GM12878 (cell line): ENCODE results near the gene UBQLN1. TPM values are rescaled to one million over a fixed set of nuclear protein-coding genes. Genes with fewer than 3 reads are reported as not detected.
"Not testable (repeated sequence)": the region's sequence is repeated elsewhere in the genome, so short reads cannot be mapped to it uniquely, and the experiment has no call there.

Experiments
- ATAC-seq: fragments of 200-7000 bp; cut with Tn5 transposase; 3 replicates; pipeline ENCODE4 v1.9.1; 2020; ENCODE audit warnings: mild to moderate bottlenecking, moderate library complexity
- BruUV-seq: library from RNA; stranded (reverse); fragments of 400-500 nt; replicated peaks from 2 replicates; lab custom pipeline; 2021; lab: Mats Ljungman, UMichigan
- CTCF ChIA-PET: fragments of 300-600 bp; sonication (Branson Sonifier 250); formaldehyde crosslinking; extraction: SDS; loops from one replicate; lab custom pipeline; 2021; ENCODE audit warnings: inconsistent platforms; lab: Yijun Ruan, JAX
- POLR2A ChIA-PET: fragments of 350-600 bp; formaldehyde crosslinking; extraction: SDS; loops from one replicate; lab custom pipeline; 2021; ENCODE audit warnings: inconsistent platforms; lab: Charles Lee
- RAD21 ChIA-PET: fragments of 300-600 bp; sonication (Branson Sonifier 250); formaldehyde crosslinking; loops from one replicate; lab custom pipeline; 2023; ENCODE audit warnings: antibody characterized with exemption; ENCODE audit not compliant: unreplicated experiment; lab: Charles Lee
- SMC1A ChIA-PET: fragments of 300-600 bp; sonication (Branson Sonifier 250); formaldehyde crosslinking; loops from one replicate; lab custom pipeline; 2023; ENCODE audit not compliant: unreplicated experiment, uncharacterized antibody; lab: Charles Lee
- DNase-seq: peaks from one replicate; pipeline ENCODE4 v3.0.0-alpha.2; 2011; ENCODE audit warnings: low read depth, low spot score
- FAIRE-seq: peaks from 3 replicates; lab custom pipeline; 2011; peaks lifted over from hg19 to GRCh38; lab: Jason Lieb, UNC
- H2AFZ ChIP-seq: 2 replicates; pipeline ENCODE4 v1.6.0; 2011; ENCODE audit warnings: low read depth, low read length, control low read depth; ENCODE audit not compliant: control insufficient read depth
- H3K27ac ChIP-seq: 2 replicates; pipeline ENCODE4 v1.5.1; 2011; ENCODE audit warnings: control low read depth; ENCODE audit not compliant: control insufficient read depth, insufficient read depth
- H3K27me3 ChIP-seq, 2 experiments: replicated peaks in 1 of 2; 2 replicates each; pipeline versions ENCODE4 v1.6.0 to v1.6.1; 2011; ENCODE audit warnings: low read length in 1 of 2; ENCODE audit not compliant: control insufficient read depth in 2 of 2, insufficient read depth in 2 of 2
- H3K36me3 ChIP-seq, 2 experiments: 2 replicates each; pipeline ENCODE4 v1.5.1; 2011; ENCODE audit warnings: low read length in 1 of 2; ENCODE audit not compliant: control insufficient read depth in 2 of 2, insufficient read depth in 2 of 2
- H3K4me1 ChIP-seq: 2 replicates; pipeline ENCODE4 v1.6.1; 2011; ENCODE audit warnings: mild to moderate bottlenecking, low read length, moderate library complexity, mixed read lengths; ENCODE audit not compliant: control insufficient read depth, insufficient read depth
- H3K4me2 ChIP-seq: 2 replicates; pipeline ENCODE4 v1.6.0; 2011; ENCODE audit warnings: control low read depth; ENCODE audit not compliant: control insufficient read depth, insufficient read depth
- H3K4me3 ChIP-seq: fragments of 200-600 bp; sonication (generic); 2 replicates; pipeline ENCODE4 v1.5.1; 2016
- H3K79me2 ChIP-seq: 2 replicates; pipeline ENCODE4 v1.6.0; 2011; ENCODE audit warnings: low read length; ENCODE audit not compliant: control insufficient read depth, insufficient read depth
- H3K9ac ChIP-seq: 2 replicates; pipeline ENCODE4 v1.8.0; 2011; ENCODE audit warnings: low read length, control low read depth, mixed read lengths; ENCODE audit not compliant: control insufficient read depth, insufficient read depth
- H3K9me3 ChIP-seq: replicated peaks from 3 replicates; pipeline ENCODE4 v1.5.1; 2011; ENCODE audit warnings: mild to moderate bottlenecking, low read length; ENCODE audit not compliant: control insufficient read depth, insufficient read depth
- H4K20me1 ChIP-seq: 2 replicates; pipeline ENCODE4 v1.6.0; 2011; ENCODE audit not compliant: control insufficient read depth, insufficient read depth
- ATF7 ChIP-seq: fragments of 450-650 bp; IDR thresholded peaks from 2 replicates; pipeline ENCODE4 v1.6.1; 2016; ENCODE audit warnings: low read depth, mild to moderate bottlenecking
- ESRRA ChIP-seq: IDR thresholded peaks from 2 replicates; pipeline ENCODE4 v1.6.1; 2012; ENCODE audit warnings: mild to moderate bottlenecking, low read length, improper control_type of control experiment
- EZH2 ChIP-seq: IDR thresholded peaks from 2 replicates; pipeline ENCODE4 v1.6.1; 2012; ENCODE audit warnings: low read depth, mild to moderate bottlenecking, control low read depth, inconsistent platforms, low read length, borderline replicate concordance; ENCODE audit not compliant: control insufficient read depth
- MLLT1 ChIP-seq: fragments of 450-650 bp; IDR thresholded peaks from 2 replicates; pipeline ENCODE4 v1.6.1; 2016; ENCODE audit warnings: mild to moderate bottlenecking
- NFYB ChIP-seq: IDR thresholded peaks from 2 replicates; pipeline ENCODE4 v1.6.1; 2011; ENCODE audit warnings: low read depth, mild to moderate bottlenecking, low read length, improper control_type of control experiment, moderate library complexity; ENCODE audit not compliant: insufficient read depth
- NR2F1 ChIP-seq: fragments of 450-650 bp; conservative IDR thresholded peaks from 2 replicates; pipeline ENCODE4 v1.6.1; 2017; ENCODE audit warnings: mild to moderate bottlenecking
- RUNX3 ChIP-seq: IDR thresholded peaks from 2 replicates; pipeline ENCODE4 v1.6.1; 2012; ENCODE audit warnings: low read length, inconsistent platforms
- SMAD1 ChIP-seq: fragments of 450-650 bp; IDR thresholded peaks from 2 replicates; pipeline ENCODE4 v1.6.1; 2018; ENCODE audit warnings: mild to moderate bottlenecking, low read depth; ENCODE audit not compliant: partially characterized antibody
- SUZ12 ChIP-seq: fragments of 200-600 bp; sonication (generic); IDR thresholded peaks from one replicate; pipeline ENCODE4 v1.6.1; 2018; ENCODE audit warnings: antibody characterized with exemption, mild to moderate bottlenecking; ENCODE audit not compliant: unreplicated experiment
- WGBS: methylation state at CpG from one replicate; pipeline ENCODE4 v1.1.6; 2016; ENCODE audit warnings: low lambda C conversion rate; ENCODE audit not compliant: insufficient replicate concordance, insufficient coverage; ENCODE audit errors: missing lambda C conversion rate; 5-methylcytosine and 5-hydroxymethylcytosine counted together
- in situ Hi-C: fragments of 300-500 bp; cut with MboI; formaldehyde crosslinking; loops from 9 replicates; pipeline ENCODE4 v1.14.3; 2018; ENCODE audit warnings: mixed read lengths
- intact Hi-C: fragments of 100-400 bp; cut with micrococcal nuclease; formaldehyde crosslinking; loops from one replicate; pipeline ENCODE4 v1.14.2; 2022; ENCODE audit not compliant: unreplicated experiment
- polyA plus RNA-seq, 11 experiments: library from polyadenylated mRNA; depleted of rRNA in 4 of 11; unstranded in 6 of 11; stranded (reverse) in 5 of 11; fragments of >200 nt; fragmentation: Nextera tagmentation in 4 of 11; fragmentation: Illumina TruSeq in 1 of 11; extraction: Ambion mirVana in 4 of 11; extraction: Trizol in 1 of 11; gene quantifications; 1 replicate in 1 of 11; 2 replicates in 10 of 11; pipeline versions ENCODE4 v1.2.1 to v1.2.3, GENCODE V29; 2011 to 2016; ENCODE audit warnings: inconsistent platforms in 2 of 11, missing spikeins in 2 of 11, low read depth in 1 of 11
- total RNA-seq, 4 experiments: library from RNA; depleted of rRNA in 3 of 4; stranded (reverse); fragments of >200 nt in 3 of 4; fragmentation: Illumina TruSeq in 1 of 4; extraction: Trizol in 1 of 4; gene quantifications; 2 replicates each; pipeline versions ENCODE4 v1.2.1 to v1.2.3, GENCODE V29; 2013 to 2021

The UBQLN1 gene
- total and polyA plus RNA-seq, 10 of the 15 experiments (the other 5 are each of a cell fraction or from before 2014, with no cell fraction given): 12.4 to 118 (median 66.1) TPM

- Histone ChIP-seq H3K79me2 (peaks cover 76% of the 10 kb centered on the region), H3K4me2 (peak overlapping the region; percentile 39), H3K4me3 (peak overlapping the region; percentile 90), H3K27ac (peak overlapping the region; percentile 29)
- H3K36me3 ChIP-seq, H2AFZ ChIP-seq, H3K4me1 ChIP-seq, FAIRE-seq, H3K27me3 ChIP-seq, H3K9ac ChIP-seq, ATAC-seq, in situ Hi-C loops, H4K20me1 ChIP-seq, H3K9me3 ChIP-seq, DNase-seq, BruUV-seq: not testable (repeated sequence)
- WGBS: 4% methylated on average over 9 of the region's 12 CpGs
- ChIA-PET POLR2A (interaction anchor here (0.6 to 0.7 kb wide), 3 partner anchors 22 to 1287 kb away, joined by 3 to 8 read pairs (median 5); no protein-coding TSS in a partner anchor), CTCF (interaction anchor here (1.8 kb wide), 1 partner anchor 9 kb away, joined by 5 read pairs; no protein-coding TSS in a partner anchor), RAD21 (interaction anchor here (0.5 kb wide), 1 partner anchor 41 kb away, joined by 3 read pairs; no protein-coding TSS in a partner anchor), SMC1A (interaction anchor here (1.1 to 1.3 kb wide), 2 partner anchors 10 to 13 kb away, joined by 3 to 5 read pairs; no protein-coding TSS in a partner anchor)
- intact Hi-C loops: loop anchor here (5.0 kb wide), 2 partner anchors 217 to 277 kb away; partner anchors contain the start of genes HNRNPK, KIF27 and RMI1
- TF ChIP-seq MLLT1 (peak; percentile 27; the same call in 1 of the 2 replicates), NR2F1 (peak; percentile 66; the same call in 1 of the 2 replicates), RUNX3 (peak; percentile 27; the same call in 1 of the 2 replicates)
Measured at GRCh38 chr9:83705219-83705651, 2.5 kb downstream of the UBQLN1 start.

GRCh38 chr9:83701769-83702168 lies 6.0 kb downstream of the UBQLN1 start:
- Histone ChIP-seq H3K4me3 (peak overlapping the region; percentile 58), H4K20me1 (peaks cover 6% of the 10 kb centered on the region; the same call in 1 of the 2 replicates), H3K79me2 (peaks cover 100% of the 10 kb centered on the region), H3K27me3 (no peaks in the 10 kb centered on the region), H2AFZ (no peak overlapping the region), H3K4me2 (peak overlapping the region; percentile 88), H3K9ac (no peak overlapping the region), H3K27ac (peak overlapping the region; percentile 38; the same call in 1 of the 2 replicates), H3K36me3 (no peaks in the 10 kb centered on the region; a peak in 3 of 4 replicates), H3K4me1 (peaks cover 22% of the 10 kb centered on the region), H3K9me3 (no peaks in the 10 kb centered on the region; the same call in 2 of the 3 replicates)
- ChIA-PET SMC1A (interaction anchor here (0.6 to 1.8 kb wide), 3 partner anchors 21 to 367 kb away, joined by 4 read pairs; no protein-coding TSS in a partner anchor), POLR2A (no interaction called here), RAD21 (interaction anchor here (1.8 kb wide), 1 partner anchor 12 kb away, joined by 4 read pairs; no protein-coding TSS in a partner anchor), CTCF (interaction anchor here (0.8 to 2.6 kb wide), 4 partner anchors 21 to 81 kb away, joined by 3 to 10 read pairs (median 6); no protein-coding TSS in a partner anchor)
- peak; percentile 26 for ATAC-seq
- DNase-seq: no peak
- BruUV-seq: TSS peak; percentile 0
- intact Hi-C loops: loop anchor here (5.0 kb wide), 1 partner anchor 44 kb away; no protein-coding TSS in a partner anchor
- FAIRE-seq: peak; percentile 31
- in situ Hi-C loops: no loop called here
- WGBS: 1% methylated on average over 6 of the region's 6 CpGs
- TF ChIP-seq EZH2: no peak
- no peak for TF ChIP-seq NFYB
- TF ChIP-seq ATF7: no peak
- no peak for TF ChIP-seq NR2F1
- TF ChIP-seq ESRRA: no peak
- TF ChIP-seq SMAD1: no peak
- no peak for TF ChIP-seq SUZ12
